Kidney epithelial cell (primary cell): ENCODE results near the gene RERE. TPM values are rescaled to one million over a fixed set of nuclear protein-coding genes. Genes with fewer than 3 reads are reported as not detected.

Source experiments
- DNase-seq: peaks from one replicate; pipeline ENCODE4 v3.0.0-alpha.2; 2010; ENCODE audit warnings: low read depth
- H3K27me3 ChIP-seq: 2 replicates; pipeline ENCODE4 v1.6.0; 2011; ENCODE audit warnings: low read length; ENCODE audit not compliant: control insufficient read depth, insufficient read depth
- H3K36me3 ChIP-seq: 2 replicates; pipeline ENCODE4 v1.5.1; 2011; ENCODE audit warnings: low read length; ENCODE audit not compliant: control insufficient read depth, insufficient read depth
- H3K4me3 ChIP-seq: 2 replicates; pipeline ENCODE4 v1.5.1; 2011; ENCODE audit warnings: low read depth, mild to moderate bottlenecking, control low read depth, low read length
- total RNA-seq: library from RNA; depleted of rRNA; stranded (reverse); fragments of >200 nt; gene quantifications from 2 replicates; pipeline ENCODE4 v1.2.3, GENCODE V29; 2015
- TF ChIP-seq, protein P1 (sequence below): IDR thresholded peaks from 2 replicates; pipeline ENCODE4 v1.5.1; 2011; ENCODE audit warnings: mild to moderate bottlenecking, moderate library complexity, low read length, control low read depth, inconsistent platforms; ENCODE audit not compliant: insufficient read depth, poor library complexity, severe bottlenecking

The RERE gene
- total RNA-seq, 1 donor from 2014 or later = 47.5 TPM

DNA sequence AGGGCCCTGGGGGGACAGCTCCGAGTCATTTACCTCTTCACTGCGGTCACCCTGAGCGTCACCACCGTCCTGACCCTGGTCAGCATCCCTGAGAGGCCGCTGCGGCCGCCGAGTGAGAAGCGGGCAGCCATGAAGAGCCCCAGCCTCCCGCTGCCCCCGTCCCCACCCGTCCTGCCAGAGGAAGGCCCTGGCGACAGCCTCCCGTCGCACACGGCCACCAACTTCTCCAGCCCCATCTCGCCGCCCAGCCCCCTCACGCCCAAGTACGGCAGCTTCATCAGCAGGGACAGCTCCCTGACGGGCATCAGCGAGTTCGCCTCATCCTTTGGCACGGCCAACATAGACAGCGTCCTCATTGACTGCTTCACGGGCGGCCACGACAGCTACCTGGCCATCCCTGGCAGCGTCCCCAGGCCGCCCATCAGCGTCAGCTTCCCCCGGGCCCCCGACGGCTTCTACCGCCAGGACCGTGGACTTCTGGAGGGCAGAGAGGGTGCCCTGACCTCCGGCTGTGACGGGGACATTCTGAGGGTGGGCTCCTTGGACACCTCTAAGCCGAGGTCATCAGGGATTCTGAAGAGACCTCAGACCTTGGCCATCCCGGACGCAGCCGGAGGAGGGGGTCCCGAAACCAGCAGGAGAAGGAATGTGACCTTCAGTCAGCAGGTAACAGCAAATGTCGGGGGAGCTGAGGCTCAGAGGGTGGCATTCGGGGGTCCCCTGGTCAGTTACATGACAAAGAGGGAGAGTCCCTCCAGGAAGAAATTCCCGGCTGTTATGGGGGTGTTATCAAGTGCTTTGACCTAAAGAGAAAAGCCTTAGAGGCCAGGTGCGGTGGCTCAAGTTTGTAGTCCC, 486.9 kb downstream of the RERE start:
- H3K27me3 ChIP-seq = no peaks in the 10 kb centered on the region
- no peak for DNase-seq
- TF ChIP-seq, protein P1, sequence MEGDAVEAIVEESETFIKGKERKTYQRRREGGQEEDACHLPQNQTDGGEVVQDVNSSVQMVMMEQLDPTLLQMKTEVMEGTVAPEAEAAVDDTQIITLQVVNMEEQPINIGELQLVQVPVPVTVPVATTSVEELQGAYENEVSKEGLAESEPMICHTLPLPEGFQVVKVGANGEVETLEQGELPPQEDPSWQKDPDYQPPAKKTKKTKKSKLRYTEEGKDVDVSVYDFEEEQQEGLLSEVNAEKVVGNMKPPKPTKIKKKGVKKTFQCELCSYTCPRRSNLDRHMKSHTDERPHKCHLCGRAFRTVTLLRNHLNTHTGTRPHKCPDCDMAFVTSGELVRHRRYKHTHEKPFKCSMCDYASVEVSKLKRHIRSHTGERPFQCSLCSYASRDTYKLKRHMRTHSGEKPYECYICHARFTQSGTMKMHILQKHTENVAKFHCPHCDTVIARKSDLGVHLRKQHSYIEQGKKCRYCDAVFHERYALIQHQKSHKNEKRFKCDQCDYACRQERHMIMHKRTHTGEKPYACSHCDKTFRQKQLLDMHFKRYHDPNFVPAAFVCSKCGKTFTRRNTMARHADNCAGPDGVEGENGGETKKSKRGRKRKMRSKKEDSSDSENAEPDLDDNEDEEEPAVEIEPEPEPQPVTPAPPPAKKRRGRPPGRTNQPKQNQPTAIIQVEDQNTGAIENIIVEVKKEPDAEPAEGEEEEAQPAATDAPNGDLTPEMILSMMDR = no peak
- no peak overlapping the region for H3K4me3 ChIP-seq
- no peaks in the 10 kb centered on the region for H3K36me3 ChIP-seq

DNA sequence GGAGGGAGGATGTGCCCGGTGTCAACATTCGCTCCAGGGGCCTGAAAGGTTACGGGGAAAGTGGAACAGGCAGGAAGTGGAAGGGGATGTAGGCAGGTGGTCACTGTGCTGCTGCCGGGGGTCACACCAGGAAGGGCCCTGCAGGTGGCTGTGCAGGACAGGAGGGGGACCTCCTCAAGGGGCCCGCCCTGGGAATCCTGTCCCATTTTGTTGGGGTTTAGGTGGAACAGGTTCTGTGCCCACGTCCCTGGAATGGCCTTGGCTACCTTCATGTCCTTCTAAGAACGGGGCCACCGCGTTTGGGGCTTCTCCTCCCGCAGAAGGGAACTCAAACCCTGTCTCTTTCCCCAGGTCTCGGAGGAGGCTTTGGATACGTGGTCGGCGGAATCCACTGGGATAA, 487.6 kb downstream of the RERE start:
- TF ChIP-seq, protein P1 = no peak
- H3K27me3 ChIP-seq = no peaks in the 10 kb centered on the region
- no peak for DNase-seq
- H3K36me3 ChIP-seq = no peaks in the 10 kb centered on the region
- H3K4me3 ChIP-seq = no peak overlapping the region

DNA sequence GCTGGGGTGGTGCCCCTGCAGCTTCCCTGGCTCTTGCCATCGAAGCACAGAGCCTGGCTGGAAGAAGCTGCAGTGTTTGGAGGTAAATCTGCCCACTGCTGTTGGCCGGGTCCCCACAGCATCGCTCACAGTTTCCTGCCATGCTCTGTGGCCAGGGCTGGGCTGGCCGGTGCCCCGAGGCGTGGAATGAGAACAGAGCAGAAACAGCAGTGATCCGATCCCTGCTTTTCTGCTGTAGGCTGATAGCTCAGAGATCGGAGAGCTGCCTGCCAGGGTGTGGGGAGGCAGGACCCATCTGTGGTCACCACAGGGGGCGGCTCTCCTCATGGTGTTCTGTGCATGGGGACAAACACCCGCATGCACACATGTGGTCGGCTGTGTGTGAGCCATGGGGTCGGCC, 488.0 kb downstream of the RERE start:
- Histone ChIP-seq H3K4me3 (no peak overlapping the region), H3K36me3 (no peaks in the 10 kb centered on the region), H3K27me3 (no peaks in the 10 kb centered on the region)
- TF ChIP-seq, protein P1 = no peak
- DNase-seq = no peak

DNA sequence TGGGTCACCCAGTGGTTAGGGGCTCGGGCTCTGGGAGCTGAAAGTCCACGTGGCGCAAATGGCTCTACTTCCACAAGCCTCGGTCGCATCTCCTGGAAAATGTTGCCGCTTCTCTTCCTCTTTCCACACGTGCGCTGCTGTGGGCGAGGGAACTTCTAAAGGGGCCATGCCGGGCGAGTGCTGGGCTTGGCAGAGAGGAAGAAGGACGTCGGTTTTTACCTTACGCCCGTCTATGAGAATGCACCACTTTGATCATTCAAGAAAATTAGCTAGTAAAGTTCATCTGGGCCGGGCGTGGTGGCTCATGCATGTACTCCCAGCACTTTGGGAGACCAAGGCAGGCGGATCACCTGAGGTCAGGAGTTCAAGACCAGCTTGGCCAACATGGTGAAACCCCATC, 489.2 kb downstream of the RERE start:
- no peak for DNase-seq
- no peak overlapping the region for H3K4me3 ChIP-seq
- H3K36me3 ChIP-seq = no peaks in the 10 kb centered on the region
- no peaks in the 10 kb centered on the region for H3K27me3 ChIP-seq
- TF ChIP-seq, protein P1 = no peak

DNA sequence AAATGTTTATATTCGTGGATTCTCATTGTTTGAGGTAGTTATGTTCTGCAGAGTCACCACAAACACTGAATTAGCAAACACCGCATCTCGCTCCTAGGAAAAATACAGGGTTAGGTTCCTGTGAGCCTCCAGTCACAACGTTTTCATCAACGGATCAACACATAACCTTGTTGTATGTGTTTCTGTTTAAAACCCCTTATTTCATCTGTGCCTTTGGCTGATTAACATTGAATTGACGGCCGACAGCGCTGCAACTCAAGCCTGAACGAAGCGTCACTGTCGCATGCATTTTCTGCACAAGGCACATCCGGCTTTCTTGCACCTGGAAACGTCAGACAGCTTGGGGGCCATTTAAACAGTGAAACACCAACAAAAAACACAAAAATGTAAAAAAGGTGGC, 491.2 kb downstream of the RERE start:
- Histone ChIP-seq H3K4me3 (no peak overlapping the region), H3K36me3 (no peaks in the 10 kb centered on the region), H3K27me3 (no peaks in the 10 kb centered on the region)
- DNase-seq = no peak
- TF ChIP-seq, protein P1 = no peak

DNA sequence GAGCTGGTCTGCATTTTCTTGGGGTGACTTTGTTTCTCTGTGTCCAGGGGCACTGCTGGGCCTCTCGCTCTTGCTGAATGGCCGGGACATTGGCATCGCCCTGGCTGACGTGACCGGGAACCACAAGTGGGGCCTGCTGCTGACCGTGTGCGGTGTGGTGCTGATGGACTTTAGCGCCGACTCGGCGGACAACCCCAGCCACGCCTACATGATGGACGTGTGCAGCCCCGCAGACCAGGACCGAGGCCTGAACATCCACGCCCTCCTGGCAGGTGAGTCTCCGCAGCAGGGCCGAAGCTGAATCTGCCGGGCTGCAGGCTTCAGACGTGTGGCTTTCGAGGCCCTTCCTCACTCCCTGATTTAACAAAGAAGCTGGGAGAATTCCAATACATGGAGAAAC, 491.7 kb downstream of the RERE start:
- TF ChIP-seq, protein P1 = no peak
- Histone ChIP-seq H3K36me3 (no peaks in the 10 kb centered on the region), H3K4me3 (no peak overlapping the region), H3K27me3 (no peaks in the 10 kb centered on the region)
- no peak for DNase-seq
